ENCODE data around the gene KIF13A.
"Not testable (repeated sequence)": the region's sequence is repeated elsewhere in the genome, so short reads cannot be mapped to it uniquely, and the experiment has no call there.

KIF13A gene

GRCh38 chr6:17998442-17998841 is 11.0 kb upstream of the KIF13A start:
- DNase-seq (ENCODE audit: low read depth in 2 of 2) = no peak

GRCh38 chr6:17998003-17998402 is 10.6 kb upstream of the KIF13A start:
- no peak for DNase-seq (ENCODE audit: low read depth in 2 of 2)

GRCh38 chr6:17995414-17995813 is 8.0 kb upstream of the KIF13A start:
- no peak for DNase-seq (ENCODE audit: low read depth in 2 of 2)

GRCh38 chr6:17994019-17994418 is 6.6 kb upstream of the KIF13A start:
- no peak for DNase-seq (ENCODE audit: low read depth in 2 of 2)

GRCh38 chr6:17988422-17988944 is 1.0 kb upstream of the KIF13A start:
- DNase-seq (ENCODE audit: low read depth in 2 of 2) = no peak

- DNase-seq (ENCODE audit: low read depth in 2 of 2) = peak in 1 of 2 donors; percentile 31
Observed at GRCh38 chr6:17987697-17988421, 424 bp upstream of the KIF13A start.

GRCh38 chr6:17986656-17987446 is 584 bp downstream of the KIF13A start:
- no peak for DNase-seq (ENCODE audit: low read depth in 2 of 2)

- DNase-seq (ENCODE audit: low read depth in 2 of 2) = no peak
Observed at GRCh38 chr6:17985934-17986655, 1.3 kb downstream of the KIF13A start.

- DNase-seq (ENCODE audit: low read depth in 2 of 2) = no peak
Observed at GRCh38 chr6:17984812-17985670, 2.4 kb downstream of the KIF13A start.

- no peak for DNase-seq (ENCODE audit: low read depth in 2 of 2)
Observed at GRCh38 chr6:17984399-17984798, 3.0 kb downstream of the KIF13A start.

- no peak for DNase-seq (ENCODE audit: low read depth in 2 of 2)
Observed at GRCh38 chr6:17983730-17984129, 3.7 kb downstream of the KIF13A start.

- no peak for DNase-seq (ENCODE audit: low read depth in 2 of 2)
Observed at GRCh38 chr6:17980329-17980728, 7.1 kb downstream of the KIF13A start.

GRCh38 chr6:17979479-17979878 is 8.0 kb downstream of the KIF13A start:
- no peak for DNase-seq (ENCODE audit: low read depth in 2 of 2)

GRCh38 chr6:17976258-17976657 is 11.2 kb downstream of the KIF13A start:
- not testable (repeated sequence) for DNase-seq (ENCODE audit: low read depth in 2 of 2)

- no peak for DNase-seq (ENCODE audit: low read depth in 2 of 2)
Observed at GRCh38 chr6:17974570-17975368, 12.7 kb downstream of the KIF13A start.

GRCh38 chr6:17972978-17973622 is 14.3 kb downstream of the KIF13A start:
- DNase-seq (ENCODE audit: low read depth in 2 of 2) = no peak

GRCh38 chr6:17972074-17972952 is 15.1 kb downstream of the KIF13A start:
- no peak for DNase-seq (ENCODE audit: low read depth in 2 of 2)

GRCh38 chr6:17971128-17972073 is 16.0 kb downstream of the KIF13A start:
- no peak for DNase-seq (ENCODE audit: low read depth in 2 of 2)
